Measurements from ENCODE around the gene MEMO1. TPM values are rescaled to one million over a fixed set of nuclear protein-coding genes. Genes with fewer than 3 reads are reported as not detected.

MEMO1 gene
- total and polyA plus RNA-seq, 2 donors (not counting 1 experiment from before 2014, with no cell fraction given), result 44.8 to 65.8 TPM

- no peaks in the 10 kb centered on the region for H3K27me3 ChIP-seq (replicated peaks in 1 of 4; ENCODE audit: control extremely low read depth in 1 of 4, control insufficient read depth in 3 of 4, insufficient read depth in 4 of 4, low read length in 3 of 4)
- no peak overlapping the region for H3K9ac ChIP-seq (ENCODE audit: low read length)
- POLR2A ChIA-PET, result no interaction called here
- H3K27ac ChIP-seq (ENCODE audit: low read length in 2 of 2), result no peak overlapping the region
- no peaks in the 10 kb centered on the region for H3K9me3 ChIP-seq (ENCODE audit: control extremely low read depth in 1 of 3, control insufficient read depth in 2 of 3, insufficient read depth in 1 of 3, low read length in 2 of 3)
- H3K4me3 ChIP-seq (ENCODE audit: control extremely low read depth in 1 of 5, extremely low read depth in 1 of 5, insufficient read depth in 1 of 5, low read depth in 2 of 5, low read length in 4 of 5), result no peak overlapping the region
- Mint-ChIP-seq H3K27ac (no peak overlapping the region), H3K9me3 (ENCODE audit: insufficient read depth) (no peaks in the 10 kb centered on the region), H3K27me3 (no peaks in the 10 kb centered on the region), H3K4me1 (no peaks in the 10 kb centered on the region), H3K4me3 (no peak overlapping the region)
- WGBS (ENCODE audit: insufficient coverage), result 100% methylated on average over 1 of the region's 11 CpGs
- DNase-seq, result no peak
- TF ChIP-seq CTCF (IDR thresholded peaks at IDR 0.05) (no peak), EZH2 (IDR thresholded peaks at IDR 0.05; ENCODE audit: borderline replicate concordance, insufficient read depth, low read depth, low read length, poor library complexity, severe bottlenecking) (no peak)
- no peaks in the 10 kb centered on the region for H3K4me1 ChIP-seq (ENCODE audit: control insufficient read depth in 2 of 2, insufficient read depth in 2 of 2, low read length in 2 of 2)
- CTCF ChIA-PET, result no interaction called here
- intact Hi-C loops (cut with micrococcal nuclease), result no loop called here
- no peaks in the 10 kb centered on the region for H3K36me3 ChIP-seq (replicated peaks in 1 of 2; ENCODE audit: control extremely low read depth in 1 of 2, control insufficient read depth in 1 of 2, extremely low read depth in 1 of 2, insufficient read depth in 2 of 2, low read length in 1 of 2)
- no peaks in the 10 kb centered on the region for H3K79me2 ChIP-seq (ENCODE audit: control insufficient read depth, insufficient read depth, low read length)
- no peak for ATAC-seq (ENCODE audit: low read depth)
- no peaks in the 10 kb centered on the region for H4K20me1 ChIP-seq (ENCODE audit: control insufficient read depth, insufficient read depth, low read length, poor library complexity, severe bottlenecking)
- H2AFZ ChIP-seq (ENCODE audit: insufficient read depth, low read depth, low read length, poor library complexity, severe bottlenecking), result no peak overlapping the region
- no peak overlapping the region for H3K4me2 ChIP-seq (replicated peaks; ENCODE audit: low read depth, low read length, poor library complexity, severe bottlenecking)
Observed at GRCh38 chr2:32051836-32052439, 41.1 kb upstream of the MEMO1 start.

GRCh38 chr2:32043561-32043960, 32.8 kb upstream of the MEMO1 start:
- Histone ChIP-seq H2AFZ (ENCODE audit: insufficient read depth, low read depth, low read length, poor library complexity, severe bottlenecking) (no peak overlapping the region), H3K36me3 (replicated peaks in 1 of 2; ENCODE audit: control extremely low read depth in 1 of 2, control insufficient read depth in 1 of 2, extremely low read depth in 1 of 2, insufficient read depth in 2 of 2, low read length in 1 of 2) (no peaks in the 10 kb centered on the region), H3K4me1 (ENCODE audit: control insufficient read depth in 2 of 2, insufficient read depth in 2 of 2, low read length in 2 of 2) (peaks cover 5 to 11% of the 10 kb centered on the region in 2 donors), H3K9me3 (ENCODE audit: control extremely low read depth in 1 of 3, control insufficient read depth in 2 of 3, insufficient read depth in 1 of 3, low read length in 2 of 3) (no peaks in the 10 kb centered on the region), H3K79me2 (ENCODE audit: control insufficient read depth, insufficient read depth, low read length) (peaks cover 11% of the 10 kb centered on the region), H4K20me1 (ENCODE audit: control insufficient read depth, insufficient read depth, low read length, poor library complexity, severe bottlenecking) (no peaks in the 10 kb centered on the region), H3K27ac (ENCODE audit: low read length in 2 of 2) (no peak overlapping the region), H3K4me3 (ENCODE audit: control extremely low read depth in 1 of 5, extremely low read depth in 1 of 5, insufficient read depth in 1 of 5, low read depth in 2 of 5, low read length in 4 of 5) (no peak overlapping the region), H3K4me2 (replicated peaks; ENCODE audit: low read depth, low read length, poor library complexity, severe bottlenecking) (no peak overlapping the region), H3K27me3 (replicated peaks in 1 of 4; ENCODE audit: control extremely low read depth in 1 of 4, control insufficient read depth in 3 of 4, insufficient read depth in 4 of 4, low read length in 3 of 4) (no peaks in the 10 kb centered on the region), H3K9ac (ENCODE audit: low read length) (no peak overlapping the region)
- no peaks in the 10 kb centered on the region for H3K9me3 Mint-ChIP-seq (ENCODE audit: insufficient read depth)
- peaks cover 16% of the 10 kb centered on the region for H3K4me1 Mint-ChIP-seq
- CTCF ChIA-PET, result no interaction called here
- H3K27me3 Mint-ChIP-seq, result no peaks in the 10 kb centered on the region
- WGBS (ENCODE audit: insufficient coverage), result 100% methylated on average over 1 of the region's 7 CpGs
- DNase-seq (no peak), ATAC-seq (ENCODE audit: low read depth) (no peak)
- POLR2A ChIA-PET, result no interaction called here
- no peak overlapping the region for H3K27ac Mint-ChIP-seq
- intact Hi-C loops (cut with micrococcal nuclease), result no loop called here
- TF ChIP-seq EZH2 (IDR thresholded peaks at IDR 0.05; ENCODE audit: borderline replicate concordance, insufficient read depth, low read depth, low read length, poor library complexity, severe bottlenecking), result no peak
- TF ChIP-seq CTCF (IDR thresholded peaks at IDR 0.05), result no peak
- H3K4me3 Mint-ChIP-seq, result no peak overlapping the region
